Hepatic stellate cell (primary cell): ENCODE data around the gene TMEM273.

Source experiments
- DNase-seq: peaks from one replicate; pipeline ENCODE4 v3.0.0; 2011; ENCODE audit warnings: low spot score

TMEM273 gene

GRCh38 chr10:49175587-49176309, 12.4 kb downstream of the TMEM273 start:
- DNase-seq, result no peak

GRCh38 chr10:49174926-49175500, 13.2 kb downstream of the TMEM273 start:
- no peak for DNase-seq

- no peak for DNase-seq
These were observed 13.8 kb downstream of the TMEM273 start for GRCh38 chr10:49174261-49174925.

- no peak for DNase-seq
These were observed 14.3 kb downstream of the TMEM273 start for GRCh38 chr10:49173853-49174252.

GRCh38 chr10:49173201-49173772, 14.9 kb downstream of the TMEM273 start:
- no peak for DNase-seq

- no peak for DNase-seq
These were observed 15.4 kb downstream of the TMEM273 start for GRCh38 chr10:49172777-49173132.

GRCh38 chr10:49172061-49172776, 16.0 kb downstream of the TMEM273 start:
- no peak for DNase-seq

GRCh38 chr10:49171326-49172060, 16.7 kb downstream of the TMEM273 start:
- DNase-seq, result no peak

GRCh38 chr10:49170632-49171325, 17.4 kb downstream of the TMEM273 start:
- DNase-seq, result no peak

- DNase-seq, result no peak
These were observed 18.4 kb downstream of the TMEM273 start for GRCh38 chr10:49169776-49170175.

- no peak for DNase-seq
These were observed 19.2 kb downstream of the TMEM273 start for GRCh38 chr10:49168831-49169500.

- no peak for DNase-seq
These were observed 20.0 kb downstream of the TMEM273 start for GRCh38 chr10:49168171-49168540.

GRCh38 chr10:49167425-49168170, 20.6 kb downstream of the TMEM273 start:
- no peak for DNase-seq

GRCh38 chr10:49166484-49167400, 21.4 kb downstream of the TMEM273 start:
- DNase-seq, result no peak

GRCh38 chr10:49165821-49166483, 22.2 kb downstream of the TMEM273 start:
- no peak for DNase-seq

GRCh38 chr10:49165259-49165658, 22.9 kb downstream of the TMEM273 start:
- no peak for DNase-seq

- peak; percentile 24 for DNase-seq
These were observed 23.5 kb downstream of the TMEM273 start for GRCh38 chr10:49164559-49165188.

- peak; percentile 38 for DNase-seq
These were observed 24.4 kb downstream of the TMEM273 start for GRCh38 chr10:49163741-49164140.
